ENCODE measurements around the gene BRINP3. TPM values are rescaled to one million over a fixed set of nuclear protein-coding genes. Genes with fewer than 3 reads are reported as not detected.
A peak's percentile ranks its signal among the peaks of the same experiment; 100 is the strongest.

Gene BRINP3
- total RNA-seq, 1 experiment from 2014 or later, result 0.24 TPM

- in situ Hi-C loops (cut with HindIII; ENCODE audit: low pct_unique_long_range_greater_than_20kb, low sequenced_read_pairs), result no loop called here
- DNase-seq (ENCODE audit: low read depth, low spot score), result no peak
These were observed 360.7 kb downstream of the BRINP3 start for GRCh38 chr1:190116921-190117320.

GRCh38 chr1:190104961-190105360, 372.7 kb downstream of the BRINP3 start:
- in situ Hi-C loops (cut with HindIII; ENCODE audit: low pct_unique_long_range_greater_than_20kb, low sequenced_read_pairs), result no loop called here
- DNase-seq (ENCODE audit: low read depth, low spot score), result no peak

- in situ Hi-C loops (cut with HindIII; ENCODE audit: low pct_unique_long_range_greater_than_20kb, low sequenced_read_pairs), result no loop called here
- no peak for DNase-seq (ENCODE audit: low read depth, low spot score)
These were observed 374.8 kb downstream of the BRINP3 start for GRCh38 chr1:190102757-190103326.

GRCh38 chr1:190101756-190102155, 375.9 kb downstream of the BRINP3 start:
- no peak for DNase-seq (ENCODE audit: low read depth, low spot score)
- in situ Hi-C loops (cut with HindIII; ENCODE audit: low pct_unique_long_range_greater_than_20kb, low sequenced_read_pairs), result no loop called here

- in situ Hi-C loops (cut with HindIII; ENCODE audit: low pct_unique_long_range_greater_than_20kb, low sequenced_read_pairs), result no loop called here
These were observed 378.9 kb downstream of the BRINP3 start for GRCh38 chr1:190098756-190099155.

GRCh38 chr1:190098107-190098506, 379.6 kb downstream of the BRINP3 start:
- DNase-seq (ENCODE audit: low read depth, low spot score), result no peak
- in situ Hi-C loops (cut with HindIII; ENCODE audit: low pct_unique_long_range_greater_than_20kb, low sequenced_read_pairs), result no loop called here

More at GRCh38 chr1:190098756-190099155, 378.9 kb downstream of the BRINP3 start:
- DNase-seq (ENCODE audit: low read depth, low spot score), result no peak

GRCh38 chr1:190095596-190095995, 382.1 kb downstream of the BRINP3 start:
- no peak for DNase-seq (ENCODE audit: low read depth, low spot score)
- in situ Hi-C loops (cut with HindIII; ENCODE audit: low pct_unique_long_range_greater_than_20kb, low sequenced_read_pairs), result no loop called here

- in situ Hi-C loops (cut with HindIII; ENCODE audit: low pct_unique_long_range_greater_than_20kb, low sequenced_read_pairs), result no loop called here
- peak; percentile 60 for DNase-seq (ENCODE audit: low read depth, low spot score)
These were observed 393.1 kb downstream of the BRINP3 start for GRCh38 chr1:190084552-190084951.

- no peak for DNase-seq (ENCODE audit: low read depth, low spot score)
These were observed 409.4 kb downstream of the BRINP3 start for GRCh38 chr1:190068304-190068703.

GRCh38 chr1:190067592-190067991, 410.1 kb downstream of the BRINP3 start:
- no peak for DNase-seq (ENCODE audit: low read depth, low spot score)
- in situ Hi-C loops (cut with HindIII; ENCODE audit: low pct_unique_long_range_greater_than_20kb, low sequenced_read_pairs), result no loop called here

More at GRCh38 chr1:190068304-190068703, 409.4 kb downstream of the BRINP3 start:
- in situ Hi-C loops (cut with HindIII; ENCODE audit: low pct_unique_long_range_greater_than_20kb, low sequenced_read_pairs), result no loop called here

- DNase-seq (ENCODE audit: low read depth, low spot score), result no peak
- in situ Hi-C loops (cut with HindIII; ENCODE audit: low pct_unique_long_range_greater_than_20kb, low sequenced_read_pairs), result no loop called here
These were observed 411.7 kb downstream of the BRINP3 start for GRCh38 chr1:190066011-190066410.

GRCh38 chr1:190049314-190049713, 428.4 kb downstream of the BRINP3 start:
- in situ Hi-C loops (cut with HindIII; ENCODE audit: low pct_unique_long_range_greater_than_20kb, low sequenced_read_pairs), result no loop called here
- no peak for DNase-seq (ENCODE audit: low read depth, low spot score)
